HCT116 (cell line): ENCODE results near the gene GFPT2.

Source experiments
- ELF1 ChIP-seq: IDR thresholded peaks from 2 replicates; pipeline ENCODE4 v1.6.1; 2012; ENCODE audit warnings: low read depth, borderline replicate concordance
- EZH2 ChIP-seq: fragments of 200-600 bp; sonication (generic); IDR thresholded peaks from 2 replicates; pipeline ENCODE4 v1.6.1; 2017; ENCODE audit warnings: antibody characterized with exemption, mixed run types
- JUND ChIP-seq: IDR thresholded peaks from 2 replicates; pipeline ENCODE4 v1.6.1; 2012
- POLR2A ChIP-seq: IDR thresholded peaks from 2 replicates; pipeline ENCODE4 v1.7.0; 2011; ENCODE audit warnings: borderline replicate concordance; ENCODE audit not compliant: insufficient read depth, insufficient read length; ENCODE audit errors: extremely low read depth
- RAD21 ChIP-seq: IDR thresholded peaks from 2 replicates; pipeline ENCODE4 v1.6.1; 2012; ENCODE audit warnings: low read depth, mild to moderate bottlenecking
- SP1 ChIP-seq: IDR thresholded peaks from 2 replicates; pipeline ENCODE4 v1.6.1; 2012; ENCODE audit warnings: low read depth
- SRF ChIP-seq: IDR thresholded peaks from 2 replicates; pipeline ENCODE4 v1.6.1; 2012; ENCODE audit warnings: low read depth
- ZFX ChIP-seq: fragments of 450-650 bp; IDR thresholded peaks from 2 replicates; pipeline ENCODE4 v1.6.1; 2017
- TF ChIP-seq, protein P1 (sequence below), 3 experiments: fragments of 200-600 bp in 1 of 3; sonication (generic) in 1 of 3; IDR thresholded peaks in 2 of 3; conservative IDR thresholded peaks in 1 of 3; 2 replicates each; pipeline ENCODE4 v1.5.1; 2012 to 2017; ENCODE audit warnings: low read depth in 2 of 3, low read length in 2 of 3, antibody characterized with exemption in 1 of 3, borderline replicate concordance in 1 of 3, control low read depth in 1 of 3, mild to moderate bottlenecking in 1 of 3, mixed read lengths in 1 of 3, mixed run types in 1 of 3, moderate library complexity in 1 of 3; ENCODE audit not compliant: insufficient read depth in 1 of 3
- TF ChIP-seq, protein P2 (sequence below): IDR thresholded peaks from 2 replicates; pipeline ENCODE4 v1.6.1; 2012
- TF ChIP-seq, protein P3 (sequence below): IDR thresholded peaks from 2 replicates; pipeline ENCODE4 v1.6.1; 2011; ENCODE audit warnings: mild to moderate bottlenecking, low read length, moderate library complexity; ENCODE audit not compliant: insufficient replicate concordance; ENCODE audit errors: extremely low read depth
- TF ChIP-seq, protein P4 (sequence below): IDR thresholded peaks from 2 replicates; pipeline ENCODE4 v1.6.1; 2012
- TF ChIP-seq, protein P5 (sequence below): IDR thresholded peaks from 2 replicates; pipeline ENCODE4 v1.6.1; 2012; ENCODE audit warnings: low read depth

DNA sequence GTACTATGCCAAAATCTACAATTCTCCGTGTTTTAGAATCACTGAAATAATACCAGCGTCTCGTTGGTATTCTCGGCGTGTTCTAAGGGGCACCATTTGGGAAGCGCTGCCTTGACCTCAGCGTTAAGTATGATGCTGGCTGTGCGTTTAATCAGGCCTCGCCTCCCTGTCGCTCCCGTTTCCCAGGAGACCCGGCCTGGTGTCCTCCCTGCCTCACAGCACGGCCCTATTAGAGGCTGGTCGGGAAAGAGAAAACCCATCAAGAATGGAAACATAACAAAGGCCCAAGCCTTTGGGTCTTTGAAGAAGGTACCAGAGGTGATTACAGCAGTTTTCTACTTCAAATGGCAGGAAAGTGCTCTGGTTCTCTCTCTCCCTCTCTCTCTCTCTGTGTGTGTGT lies 30.0 kb downstream of the GFPT2 start:
- TF ChIP-seq EZH2: no peak
- TF ChIP-seq POLR2A: no peak
- TF ChIP-seq, protein P1, sequence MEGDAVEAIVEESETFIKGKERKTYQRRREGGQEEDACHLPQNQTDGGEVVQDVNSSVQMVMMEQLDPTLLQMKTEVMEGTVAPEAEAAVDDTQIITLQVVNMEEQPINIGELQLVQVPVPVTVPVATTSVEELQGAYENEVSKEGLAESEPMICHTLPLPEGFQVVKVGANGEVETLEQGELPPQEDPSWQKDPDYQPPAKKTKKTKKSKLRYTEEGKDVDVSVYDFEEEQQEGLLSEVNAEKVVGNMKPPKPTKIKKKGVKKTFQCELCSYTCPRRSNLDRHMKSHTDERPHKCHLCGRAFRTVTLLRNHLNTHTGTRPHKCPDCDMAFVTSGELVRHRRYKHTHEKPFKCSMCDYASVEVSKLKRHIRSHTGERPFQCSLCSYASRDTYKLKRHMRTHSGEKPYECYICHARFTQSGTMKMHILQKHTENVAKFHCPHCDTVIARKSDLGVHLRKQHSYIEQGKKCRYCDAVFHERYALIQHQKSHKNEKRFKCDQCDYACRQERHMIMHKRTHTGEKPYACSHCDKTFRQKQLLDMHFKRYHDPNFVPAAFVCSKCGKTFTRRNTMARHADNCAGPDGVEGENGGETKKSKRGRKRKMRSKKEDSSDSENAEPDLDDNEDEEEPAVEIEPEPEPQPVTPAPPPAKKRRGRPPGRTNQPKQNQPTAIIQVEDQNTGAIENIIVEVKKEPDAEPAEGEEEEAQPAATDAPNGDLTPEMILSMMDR (IDR thresholded peaks at IDR 0.05 in 2 of 3, conservative IDR thresholded peaks at IDR 0.05 in 1 of 3; ENCODE audit: borderline replicate concordance in 1 of 3, insufficient read depth in 1 of 3, low read depth in 2 of 3, low read length in 2 of 3): no peak
- TF ChIP-seq SRF: no peak
- TF ChIP-seq ZFX: no peak
- TF ChIP-seq SP1: no peak
- TF ChIP-seq ELF1: no peak
- TF ChIP-seq JUND: no peak
- TF ChIP-seq, protein P2, sequence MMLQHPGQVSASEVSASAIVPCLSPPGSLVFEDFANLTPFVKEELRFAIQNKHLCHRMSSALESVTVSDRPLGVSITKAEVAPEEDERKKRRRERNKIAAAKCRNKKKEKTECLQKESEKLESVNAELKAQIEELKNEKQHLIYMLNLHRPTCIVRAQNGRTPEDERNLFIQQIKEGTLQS: no peak
- TF ChIP-seq, protein P3, sequence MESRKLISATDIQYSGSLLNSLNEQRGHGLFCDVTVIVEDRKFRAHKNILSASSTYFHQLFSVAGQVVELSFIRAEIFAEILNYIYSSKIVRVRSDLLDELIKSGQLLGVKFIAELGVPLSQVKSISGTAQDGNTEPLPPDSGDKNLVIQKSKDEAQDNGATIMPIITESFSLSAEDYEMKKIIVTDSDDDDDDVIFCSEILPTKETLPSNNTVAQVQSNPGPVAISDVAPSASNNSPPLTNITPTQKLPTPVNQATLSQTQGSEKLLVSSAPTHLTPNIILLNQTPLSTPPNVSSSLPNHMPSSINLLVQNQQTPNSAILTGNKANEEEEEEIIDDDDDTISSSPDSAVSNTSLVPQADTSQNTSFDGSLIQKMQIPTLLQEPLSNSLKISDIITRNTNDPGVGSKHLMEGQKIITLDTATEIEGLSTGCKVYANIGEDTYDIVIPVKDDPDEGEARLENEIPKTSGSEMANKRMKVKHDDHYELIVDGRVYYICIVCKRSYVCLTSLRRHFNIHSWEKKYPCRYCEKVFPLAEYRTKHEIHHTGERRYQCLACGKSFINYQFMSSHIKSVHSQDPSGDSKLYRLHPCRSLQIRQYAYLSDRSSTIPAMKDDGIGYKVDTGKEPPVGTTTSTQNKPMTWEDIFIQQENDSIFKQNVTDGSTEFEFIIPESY: no peak
- TF ChIP-seq RAD21: no peak
- TF ChIP-seq, protein P4, sequence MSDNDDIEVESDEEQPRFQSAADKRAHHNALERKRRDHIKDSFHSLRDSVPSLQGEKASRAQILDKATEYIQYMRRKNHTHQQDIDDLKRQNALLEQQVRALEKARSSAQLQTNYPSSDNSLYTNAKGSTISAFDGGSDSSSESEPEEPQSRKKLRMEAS: no peak
- TF ChIP-seq, protein P5, sequence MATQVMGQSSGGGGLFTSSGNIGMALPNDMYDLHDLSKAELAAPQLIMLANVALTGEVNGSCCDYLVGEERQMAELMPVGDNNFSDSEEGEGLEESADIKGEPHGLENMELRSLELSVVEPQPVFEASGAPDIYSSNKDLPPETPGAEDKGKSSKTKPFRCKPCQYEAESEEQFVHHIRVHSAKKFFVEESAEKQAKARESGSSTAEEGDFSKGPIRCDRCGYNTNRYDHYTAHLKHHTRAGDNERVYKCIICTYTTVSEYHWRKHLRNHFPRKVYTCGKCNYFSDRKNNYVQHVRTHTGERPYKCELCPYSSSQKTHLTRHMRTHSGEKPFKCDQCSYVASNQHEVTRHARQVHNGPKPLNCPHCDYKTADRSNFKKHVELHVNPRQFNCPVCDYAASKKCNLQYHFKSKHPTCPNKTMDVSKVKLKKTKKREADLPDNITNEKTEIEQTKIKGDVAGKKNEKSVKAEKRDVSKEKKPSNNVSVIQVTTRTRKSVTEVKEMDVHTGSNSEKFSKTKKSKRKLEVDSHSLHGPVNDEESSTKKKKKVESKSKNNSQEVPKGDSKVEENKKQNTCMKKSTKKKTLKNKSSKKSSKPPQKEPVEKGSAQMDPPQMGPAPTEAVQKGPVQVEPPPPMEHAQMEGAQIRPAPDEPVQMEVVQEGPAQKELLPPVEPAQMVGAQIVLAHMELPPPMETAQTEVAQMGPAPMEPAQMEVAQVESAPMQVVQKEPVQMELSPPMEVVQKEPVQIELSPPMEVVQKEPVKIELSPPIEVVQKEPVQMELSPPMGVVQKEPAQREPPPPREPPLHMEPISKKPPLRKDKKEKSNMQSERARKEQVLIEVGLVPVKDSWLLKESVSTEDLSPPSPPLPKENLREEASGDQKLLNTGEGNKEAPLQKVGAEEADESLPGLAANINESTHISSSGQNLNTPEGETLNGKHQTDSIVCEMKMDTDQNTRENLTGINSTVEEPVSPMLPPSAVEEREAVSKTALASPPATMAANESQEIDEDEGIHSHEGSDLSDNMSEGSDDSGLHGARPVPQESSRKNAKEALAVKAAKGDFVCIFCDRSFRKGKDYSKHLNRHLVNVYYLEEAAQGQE: no peak
